OCI-LY3 (cell line): ENCODE measurements around the gene WDFY4.

Experiments used
- EZH2phosphoT487 ChIP-seq: fragments of 200-600 bp; shearing (Covaris generic); IDR thresholded peaks from 2 replicates; pipeline ENCODE4 v1.6.1; 2018; ENCODE audit warnings: antibody characterized with exemption, mixed run types, low read depth
- TF ChIP-seq, protein P1 (sequence below): fragments of 200-600, 300-600 bp; sonication (generic); IDR thresholded peaks from 2 replicates; pipeline ENCODE4 v1.5.1; 2014; ENCODE audit warnings: antibody characterized with exemption, low read length, low read depth

DNA sequence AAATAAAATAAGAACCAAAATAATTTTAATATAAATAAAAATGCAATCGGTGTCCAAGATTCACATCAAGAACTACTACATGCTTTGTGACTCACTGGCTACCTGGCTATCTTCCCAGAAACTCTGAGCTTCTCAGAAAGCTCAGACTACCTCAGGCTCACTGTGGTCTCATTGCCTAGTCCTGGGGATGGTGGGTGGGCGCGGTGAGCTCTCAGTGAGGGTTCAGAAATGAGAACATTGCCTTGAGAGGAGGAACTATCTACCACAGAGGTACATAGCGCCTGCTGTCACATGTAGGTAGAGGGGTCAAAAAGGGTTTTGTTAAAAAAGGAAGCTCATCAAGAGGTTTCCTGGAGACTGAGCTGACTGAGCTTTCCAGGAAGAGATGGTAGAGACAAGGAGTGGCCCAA lies 108.0 kb downstream of the WDFY4 start:
- TF ChIP-seq, protein P1, sequence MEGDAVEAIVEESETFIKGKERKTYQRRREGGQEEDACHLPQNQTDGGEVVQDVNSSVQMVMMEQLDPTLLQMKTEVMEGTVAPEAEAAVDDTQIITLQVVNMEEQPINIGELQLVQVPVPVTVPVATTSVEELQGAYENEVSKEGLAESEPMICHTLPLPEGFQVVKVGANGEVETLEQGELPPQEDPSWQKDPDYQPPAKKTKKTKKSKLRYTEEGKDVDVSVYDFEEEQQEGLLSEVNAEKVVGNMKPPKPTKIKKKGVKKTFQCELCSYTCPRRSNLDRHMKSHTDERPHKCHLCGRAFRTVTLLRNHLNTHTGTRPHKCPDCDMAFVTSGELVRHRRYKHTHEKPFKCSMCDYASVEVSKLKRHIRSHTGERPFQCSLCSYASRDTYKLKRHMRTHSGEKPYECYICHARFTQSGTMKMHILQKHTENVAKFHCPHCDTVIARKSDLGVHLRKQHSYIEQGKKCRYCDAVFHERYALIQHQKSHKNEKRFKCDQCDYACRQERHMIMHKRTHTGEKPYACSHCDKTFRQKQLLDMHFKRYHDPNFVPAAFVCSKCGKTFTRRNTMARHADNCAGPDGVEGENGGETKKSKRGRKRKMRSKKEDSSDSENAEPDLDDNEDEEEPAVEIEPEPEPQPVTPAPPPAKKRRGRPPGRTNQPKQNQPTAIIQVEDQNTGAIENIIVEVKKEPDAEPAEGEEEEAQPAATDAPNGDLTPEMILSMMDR, result no peak
- TF ChIP-seq EZH2phosphoT487, result no peak
